ENCODE results near the gene SS18. TPM values are rescaled to one million over a fixed set of nuclear protein-coding genes. Genes with fewer than 3 reads are reported as not detected.

SS18 gene
- total RNA-seq, 1 experiment from 2014 or later, result 60.0 TPM

DNA sequence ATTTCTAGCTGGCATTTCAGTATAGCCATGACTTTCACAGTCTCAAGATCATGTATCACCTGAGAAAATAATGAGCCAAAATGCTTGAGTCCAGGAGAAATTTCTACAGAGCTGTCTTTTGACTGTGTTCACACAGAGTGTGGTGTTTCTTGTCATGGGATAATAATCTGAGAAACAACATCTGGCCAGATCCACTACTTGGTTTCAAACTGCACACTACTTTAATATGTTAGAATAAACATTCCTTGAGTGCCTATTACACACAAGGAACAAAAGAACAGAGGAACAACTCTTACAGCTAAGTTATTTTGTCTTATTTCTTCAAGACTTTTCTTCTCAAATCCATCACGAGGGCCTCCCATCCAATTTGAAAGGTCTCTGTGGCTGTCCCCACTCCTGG is 108.3 kb downstream of the SS18 start:
- no peaks in the 10 kb centered on the region for H3K9me3 ChIP-seq (ENCODE audit: control insufficient read depth in 1 of 2, insufficient read depth in 1 of 2, low read depth in 1 of 2, low read length in 2 of 2)
- H3K9me2 ChIP-seq (ENCODE audit: insufficient read depth), result no peaks in the 10 kb centered on the region
- ChIA-PET POLR2A (no interaction called here), RAD21 (ENCODE audit: low non-redundant PET in 1 of 2, low total read pairs in 2 of 2, uncharacterized antibody in 2 of 2, unreplicated experiment in 2 of 2) (no interaction called here), CTCF (no interaction called here)
- no peaks in the 10 kb centered on the region for H3K36me3 ChIP-seq (ENCODE audit: control insufficient read depth in 1 of 2, insufficient read depth in 2 of 2, low read length in 2 of 2)
- H3K79me2 ChIP-seq (ENCODE audit: insufficient read depth, low read length), result no peaks in the 10 kb centered on the region
- no peak overlapping the region for H2AFZ ChIP-seq (ENCODE audit: low read depth, low read length, poor library complexity, severe bottlenecking)
- H3K4me2 ChIP-seq (ENCODE audit: low read length), result no peak overlapping the region
- BruUV-seq (replicated peaks), result no TSS peak
- no peaks in the 10 kb centered on the region for H3K4me1 ChIP-seq (ENCODE audit: control insufficient read depth in 1 of 2, insufficient read depth in 2 of 2, low read length in 2 of 2)
- H3K9ac ChIP-seq (ENCODE audit: low read length), result no peak overlapping the region
- DNase-seq (ENCODE audit: low read depth, low spot score) (no peak), ATAC-seq (no peak)
- intact Hi-C loops (cut with micrococcal nuclease), result no loop called here
- no peak overlapping the region for H3K27ac ChIP-seq (ENCODE audit: low read depth, low read length)
- no peak for TF ChIP-seq JUND (IDR thresholded peaks at IDR 0.05)
- TF ChIP-seq, protein P1, sequence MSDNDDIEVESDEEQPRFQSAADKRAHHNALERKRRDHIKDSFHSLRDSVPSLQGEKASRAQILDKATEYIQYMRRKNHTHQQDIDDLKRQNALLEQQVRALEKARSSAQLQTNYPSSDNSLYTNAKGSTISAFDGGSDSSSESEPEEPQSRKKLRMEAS (IDR thresholded peaks at IDR 0.05), result no peak
- TF ChIP-seq, protein P2, sequence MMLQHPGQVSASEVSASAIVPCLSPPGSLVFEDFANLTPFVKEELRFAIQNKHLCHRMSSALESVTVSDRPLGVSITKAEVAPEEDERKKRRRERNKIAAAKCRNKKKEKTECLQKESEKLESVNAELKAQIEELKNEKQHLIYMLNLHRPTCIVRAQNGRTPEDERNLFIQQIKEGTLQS (IDR thresholded peaks at IDR 0.05), result no peak
- no peak for TF ChIP-seq CBX3 (IDR thresholded peaks at IDR 0.05; ENCODE audit: low read depth)
- TF ChIP-seq SIN3A (IDR thresholded peaks at IDR 0.05; ENCODE audit: low read depth), result no peak
- TF ChIP-seq EZH2phosphoT487 (IDR thresholded peaks at IDR 0.05; ENCODE audit: borderline replicate concordance), result no peak
- no peak for TF ChIP-seq ZNF274 (IDR thresholded peaks at IDR 0.05; ENCODE audit: low read depth, low read length)
- TF ChIP-seq RAD21 (IDR thresholded peaks at IDR 0.05; ENCODE audit: low read depth), result no peak
- TF ChIP-seq ZFX (IDR thresholded peaks at IDR 0.05), result no peak
- no peak for TF ChIP-seq TCF7L2 (IDR thresholded peaks at IDR 0.05; ENCODE audit: borderline replicate concordance, extremely low read depth, insufficient read depth, insufficient read length)
- TF ChIP-seq SRF (IDR thresholded peaks at IDR 0.05; ENCODE audit: low read depth), result no peak
- no peak for TF ChIP-seq FOSL1 (IDR thresholded peaks at IDR 0.05; ENCODE audit: low read depth)
- no peaks in the 10 kb centered on the region for H3K27me3 ChIP-seq (ENCODE audit: insufficient read depth, low read length)
- no peaks in the 10 kb centered on the region for H4K20me1 ChIP-seq (ENCODE audit: insufficient read depth)
- no peak overlapping the region for H3K4me3 ChIP-seq (replicated peaks in 1 of 2; ENCODE audit: low read depth in 1 of 2, low read length in 2 of 2)

DNA sequence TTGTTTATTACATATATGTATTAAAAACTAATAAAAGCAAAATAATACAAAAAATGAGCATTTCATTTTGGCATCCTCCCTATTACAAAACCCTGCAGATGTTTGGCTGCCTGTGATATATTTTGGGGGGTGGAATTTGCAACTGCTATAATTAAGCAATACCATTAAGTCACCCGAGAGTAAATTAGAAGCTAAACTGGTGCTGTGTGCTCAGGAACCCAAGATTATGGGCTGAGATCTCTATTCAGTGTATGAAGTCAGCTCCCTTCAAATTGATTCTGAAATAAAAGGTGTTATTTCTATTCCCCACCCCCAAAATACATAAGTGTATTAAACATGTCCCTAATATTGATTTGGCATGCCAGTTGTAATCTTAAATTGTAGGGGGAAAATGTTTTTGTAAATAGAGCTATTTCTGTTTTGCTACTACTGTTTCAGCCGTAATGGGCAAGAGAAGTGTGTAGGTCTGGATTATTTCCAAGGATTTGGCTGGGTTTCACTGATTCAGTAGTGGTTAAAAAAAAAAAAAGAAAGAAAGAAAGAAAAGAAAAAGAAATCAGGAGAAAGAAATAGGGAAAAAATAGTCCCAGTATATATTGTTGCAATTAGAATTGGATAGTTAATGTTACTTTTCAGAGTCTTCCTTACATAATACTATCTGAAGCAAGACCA is 110.9 kb downstream of the SS18 start:
- no TSS peak for BruUV-seq (replicated peaks)
- H3K9ac ChIP-seq (ENCODE audit: low read length), result no peak overlapping the region
- H3K9me2 ChIP-seq (ENCODE audit: insufficient read depth), result no peaks in the 10 kb centered on the region
- intact Hi-C loops (cut with micrococcal nuclease), result no loop called here
- no peak overlapping the region for H3K4me3 ChIP-seq (replicated peaks in 1 of 2; ENCODE audit: low read depth in 1 of 2, low read length in 2 of 2)
- no peaks in the 10 kb centered on the region for H3K27me3 ChIP-seq (ENCODE audit: insufficient read depth, low read length)
- no peaks in the 10 kb centered on the region for H3K79me2 ChIP-seq (ENCODE audit: insufficient read depth, low read length)
- ChIA-PET RAD21 (ENCODE audit: low non-redundant PET in 1 of 2, low total read pairs in 2 of 2, uncharacterized antibody in 2 of 2, unreplicated experiment in 2 of 2) (no interaction called here), CTCF (no interaction called here), POLR2A (no interaction called here)
- DNase-seq (ENCODE audit: low read depth, low spot score) (no peak), ATAC-seq (no peak)
- H3K36me3 ChIP-seq (ENCODE audit: control insufficient read depth in 1 of 2, insufficient read depth in 2 of 2, low read length in 2 of 2), result no peaks in the 10 kb centered on the region
- H3K27ac ChIP-seq (ENCODE audit: low read depth, low read length), result no peak overlapping the region
- no peaks in the 10 kb centered on the region for H3K4me1 ChIP-seq (ENCODE audit: control insufficient read depth in 1 of 2, insufficient read depth in 2 of 2, low read length in 2 of 2)
- no peaks in the 10 kb centered on the region for H4K20me1 ChIP-seq (ENCODE audit: insufficient read depth)
- H3K9me3 ChIP-seq (ENCODE audit: control insufficient read depth in 1 of 2, insufficient read depth in 1 of 2, low read depth in 1 of 2, low read length in 2 of 2), result no peaks in the 10 kb centered on the region
- H3K4me2 ChIP-seq (ENCODE audit: low read length), result no peak overlapping the region
- no peak overlapping the region for H2AFZ ChIP-seq (ENCODE audit: low read depth, low read length, poor library complexity, severe bottlenecking)
- TF ChIP-seq POLR2A (IDR thresholded peaks at IDR 0.05; ENCODE audit: borderline replicate concordance, extremely low read depth, insufficient read depth, insufficient read length) (no peak), ELF1 (IDR thresholded peaks at IDR 0.05; ENCODE audit: borderline replicate concordance, low read depth) (no peak), EZH2phosphoT487 (IDR thresholded peaks at IDR 0.05; ENCODE audit: borderline replicate concordance) (no peak), EZH2 (IDR thresholded peaks at IDR 0.05) (no peak), SRF (IDR thresholded peaks at IDR 0.05; ENCODE audit: low read depth) (no peak), RAD21 (IDR thresholded peaks at IDR 0.05; ENCODE audit: low read depth) (no peak), TCF7L2 (IDR thresholded peaks at IDR 0.05; ENCODE audit: borderline replicate concordance, extremely low read depth, insufficient read depth, insufficient read length) (no peak), CBX3 (IDR thresholded peaks at IDR 0.05; ENCODE audit: low read depth) (no peak), JUND (IDR thresholded peaks at IDR 0.05) (no peak)
- TF ChIP-seq, protein P1 (IDR thresholded peaks at IDR 0.05), result no peak
- TF ChIP-seq, protein P3, sequence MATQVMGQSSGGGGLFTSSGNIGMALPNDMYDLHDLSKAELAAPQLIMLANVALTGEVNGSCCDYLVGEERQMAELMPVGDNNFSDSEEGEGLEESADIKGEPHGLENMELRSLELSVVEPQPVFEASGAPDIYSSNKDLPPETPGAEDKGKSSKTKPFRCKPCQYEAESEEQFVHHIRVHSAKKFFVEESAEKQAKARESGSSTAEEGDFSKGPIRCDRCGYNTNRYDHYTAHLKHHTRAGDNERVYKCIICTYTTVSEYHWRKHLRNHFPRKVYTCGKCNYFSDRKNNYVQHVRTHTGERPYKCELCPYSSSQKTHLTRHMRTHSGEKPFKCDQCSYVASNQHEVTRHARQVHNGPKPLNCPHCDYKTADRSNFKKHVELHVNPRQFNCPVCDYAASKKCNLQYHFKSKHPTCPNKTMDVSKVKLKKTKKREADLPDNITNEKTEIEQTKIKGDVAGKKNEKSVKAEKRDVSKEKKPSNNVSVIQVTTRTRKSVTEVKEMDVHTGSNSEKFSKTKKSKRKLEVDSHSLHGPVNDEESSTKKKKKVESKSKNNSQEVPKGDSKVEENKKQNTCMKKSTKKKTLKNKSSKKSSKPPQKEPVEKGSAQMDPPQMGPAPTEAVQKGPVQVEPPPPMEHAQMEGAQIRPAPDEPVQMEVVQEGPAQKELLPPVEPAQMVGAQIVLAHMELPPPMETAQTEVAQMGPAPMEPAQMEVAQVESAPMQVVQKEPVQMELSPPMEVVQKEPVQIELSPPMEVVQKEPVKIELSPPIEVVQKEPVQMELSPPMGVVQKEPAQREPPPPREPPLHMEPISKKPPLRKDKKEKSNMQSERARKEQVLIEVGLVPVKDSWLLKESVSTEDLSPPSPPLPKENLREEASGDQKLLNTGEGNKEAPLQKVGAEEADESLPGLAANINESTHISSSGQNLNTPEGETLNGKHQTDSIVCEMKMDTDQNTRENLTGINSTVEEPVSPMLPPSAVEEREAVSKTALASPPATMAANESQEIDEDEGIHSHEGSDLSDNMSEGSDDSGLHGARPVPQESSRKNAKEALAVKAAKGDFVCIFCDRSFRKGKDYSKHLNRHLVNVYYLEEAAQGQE (IDR thresholded peaks at IDR 0.05; ENCODE audit: low read depth), result no peak

All from HCT116 (cell line).